ENCODE measurements around the gene OR51E2. TPM values are rescaled to one million over a fixed set of nuclear protein-coding genes. Genes with fewer than 3 reads are reported as not detected.

The OR51E2 gene
- total RNA-seq, 4 donors from 2014 or later, result 0.67 to 2.5 (median 0.94) TPM; not detected in 1

DNA sequence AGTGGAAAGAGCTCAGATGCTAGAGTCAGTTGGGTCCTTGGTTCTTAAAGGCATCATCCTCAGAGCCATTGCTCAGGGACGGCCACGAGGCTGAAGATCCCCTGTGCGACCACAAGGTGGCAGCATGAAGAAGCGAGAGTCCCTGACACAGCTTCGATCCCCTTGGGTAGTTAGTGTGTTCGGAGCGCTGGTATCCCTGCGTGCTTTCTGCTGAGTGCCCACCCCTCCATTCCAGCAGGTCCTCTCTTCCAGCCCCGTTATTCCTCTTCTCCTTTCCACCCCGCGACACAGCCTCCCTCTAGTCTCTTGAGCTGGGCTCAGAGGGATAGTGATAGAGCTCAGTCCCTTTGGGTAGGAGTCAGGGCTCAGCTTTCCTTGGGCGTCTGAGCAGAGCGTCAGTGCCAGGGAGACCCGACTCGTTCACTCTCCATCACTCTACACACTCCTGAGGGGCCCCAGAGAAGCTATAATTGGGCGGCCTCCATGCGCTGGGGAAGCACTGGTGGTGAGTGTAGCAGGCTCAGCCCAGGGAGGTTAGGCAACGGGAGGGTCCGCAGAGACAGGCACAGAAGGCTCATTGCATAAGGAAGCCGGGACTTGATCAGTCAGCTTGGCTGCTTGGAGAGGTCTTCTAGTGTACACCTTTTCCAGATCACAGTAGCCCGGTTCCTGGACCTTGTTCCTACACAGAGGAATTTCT lies 60.5 kb downstream of the OR51E2 start, which contains the start of gene OR51D1:
Gene OR51D1 (plus strand): TSS at position 516 of the 700 bp plus-strand sequence. CDS start 2,314 bp downstream, outside the sequence.
- TF ChIP-seq, protein P1, sequence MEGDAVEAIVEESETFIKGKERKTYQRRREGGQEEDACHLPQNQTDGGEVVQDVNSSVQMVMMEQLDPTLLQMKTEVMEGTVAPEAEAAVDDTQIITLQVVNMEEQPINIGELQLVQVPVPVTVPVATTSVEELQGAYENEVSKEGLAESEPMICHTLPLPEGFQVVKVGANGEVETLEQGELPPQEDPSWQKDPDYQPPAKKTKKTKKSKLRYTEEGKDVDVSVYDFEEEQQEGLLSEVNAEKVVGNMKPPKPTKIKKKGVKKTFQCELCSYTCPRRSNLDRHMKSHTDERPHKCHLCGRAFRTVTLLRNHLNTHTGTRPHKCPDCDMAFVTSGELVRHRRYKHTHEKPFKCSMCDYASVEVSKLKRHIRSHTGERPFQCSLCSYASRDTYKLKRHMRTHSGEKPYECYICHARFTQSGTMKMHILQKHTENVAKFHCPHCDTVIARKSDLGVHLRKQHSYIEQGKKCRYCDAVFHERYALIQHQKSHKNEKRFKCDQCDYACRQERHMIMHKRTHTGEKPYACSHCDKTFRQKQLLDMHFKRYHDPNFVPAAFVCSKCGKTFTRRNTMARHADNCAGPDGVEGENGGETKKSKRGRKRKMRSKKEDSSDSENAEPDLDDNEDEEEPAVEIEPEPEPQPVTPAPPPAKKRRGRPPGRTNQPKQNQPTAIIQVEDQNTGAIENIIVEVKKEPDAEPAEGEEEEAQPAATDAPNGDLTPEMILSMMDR (IDR thresholded peaks at IDR 0.05), result peak; percentile 81 to 89 (median 86)
- no peak for TF ChIP-seq EP300 (IDR thresholded peaks at IDR 0.05)
- no peak for TF ChIP-seq POLR2A (IDR thresholded peaks at IDR 0.05)
- H3K27ac ChIP-seq, result no peak within 1 kb of the TSS
- peak; percentile 86 for ATAC-seq
- peaks cover 0 to 8% (median 0%) of the 10 kb centered on the region in 3 donors for H3K4me1 ChIP-seq
- no peaks in the 10 kb centered on the region for H3K27me3 ChIP-seq
- H3K4me3 ChIP-seq, result peak within 1 kb of the TSS in 1 of 2 donors; percentile 18
- no peaks in the 10 kb centered on the region for H3K36me3 ChIP-seq
- WGBS, 2 donors (ENCODE audit: low coverage in 1 of 2), result 23 to 60% methylated on average over 1 to 7 of the region's 21 CpGs
- no peaks in the 10 kb centered on the region for H3K9me3 ChIP-seq

GRCh38 chr11:4636136-4636535 lies 61.5 kb downstream of the OR51E2 start:
- Histone ChIP-seq H3K27ac (no peak overlapping the region), H3K27me3 (no peaks in the 10 kb centered on the region), H3K36me3 (no peaks in the 10 kb centered on the region), H3K4me1 (peaks cover 0 to 8% (median 0%) of the 10 kb centered on the region in 3 donors), H3K4me3 (no peak overlapping the region), H3K9me3 (no peaks in the 10 kb centered on the region)
- no peak for ATAC-seq
- TF ChIP-seq, protein P1 (IDR thresholded peaks at IDR 0.05), result no peak
- TF ChIP-seq POLR2A (IDR thresholded peaks at IDR 0.05), result no peak
- TF ChIP-seq EP300 (IDR thresholded peaks at IDR 0.05), result no peak
- no peak for TF ChIP-seq POLR2AphosphoS5 (IDR thresholded peaks at IDR 0.05)
- WGBS, 2 donors (ENCODE audit: low coverage in 1 of 2), result 64 to 76% methylated on average over 1 to 2 of the region's 2 CpGs

Other genes with a start within 250 kb of the OR51E2 start
- under 1 TPM in 1 of 4 donors, not detected in 3; 0.94 TPM for gene OR52K2, start 248.6 kb downstream of the OR51E2 start, total RNA-seq
- not detected for gene OR52K1, start 215.2 kb downstream of the OR51E2 start, total RNA-seq
- not detected for gene OR52M1, start 152.7 kb downstream of the OR51E2 start, total RNA-seq
- gene OR52I2, start 116.1 kb downstream of the OR51E2 start, total RNA-seq, result not detected
- not detected for gene OR52I1, start 103.8 kb downstream of the OR51E2 start, total RNA-seq
- gene TRIM68, start 89.6 kb downstream of the OR51E2 start, total RNA-seq, result 10 to 100 TPM; 12.0 to 17.3 (median 14.0) TPM
- gene OR51D1, start 60.4 kb downstream of the OR51E2 start, total RNA-seq, result not detected
- under 1 TPM; 0.27 to 0.78 (median 0.65) TPM for gene OR51E1, start 53.9 kb downstream of the OR51E2 start, total RNA-seq
- not detected for gene MMP26, start 6.9 kb upstream of the OR51E2 start, total RNA-seq
- not detected for gene OR51F1, start 72.1 kb upstream of the OR51E2 start, total RNA-seq
- gene OR52R1, start 106.5 kb upstream of the OR51E2 start, total RNA-seq, result not detected
- not detected for gene OR51F2, start 123.5 kb upstream of the OR51E2 start, total RNA-seq
- not detected for gene OR51S1, start 151.4 kb upstream of the OR51E2 start, total RNA-seq
- gene OR51T1, start 184.0 kb upstream of the OR51E2 start, total RNA-seq, result not detected
- not detected for gene OR51A7, start 205.9 kb upstream of the OR51E2 start, total RNA-seq
- not detected for gene OR51G2, start 221.5 kb upstream of the OR51E2 start, total RNA-seq
- gene OR51G1, start 226.5 kb upstream of the OR51E2 start, total RNA-seq, result not detected
- not detected for gene OR51A4, start 249.8 kb upstream of the OR51E2 start, total RNA-seq

Measured in gastroesophageal sphincter (tissue), 4 donors.